Measurements from ENCODE around the gene DHX15.

Gene DHX15

GRCh38 chr4:24521544-24521943 is 62.8 kb downstream of the DHX15 start:
- peaks cover 8% of the 10 kb centered on the region for H3K4me1 ChIP-seq
- no peaks in the 10 kb centered on the region for H3K36me3 ChIP-seq (ENCODE audit: control insufficient read depth, insufficient read depth, low read length)
- TF ChIP-seq, protein P1, sequence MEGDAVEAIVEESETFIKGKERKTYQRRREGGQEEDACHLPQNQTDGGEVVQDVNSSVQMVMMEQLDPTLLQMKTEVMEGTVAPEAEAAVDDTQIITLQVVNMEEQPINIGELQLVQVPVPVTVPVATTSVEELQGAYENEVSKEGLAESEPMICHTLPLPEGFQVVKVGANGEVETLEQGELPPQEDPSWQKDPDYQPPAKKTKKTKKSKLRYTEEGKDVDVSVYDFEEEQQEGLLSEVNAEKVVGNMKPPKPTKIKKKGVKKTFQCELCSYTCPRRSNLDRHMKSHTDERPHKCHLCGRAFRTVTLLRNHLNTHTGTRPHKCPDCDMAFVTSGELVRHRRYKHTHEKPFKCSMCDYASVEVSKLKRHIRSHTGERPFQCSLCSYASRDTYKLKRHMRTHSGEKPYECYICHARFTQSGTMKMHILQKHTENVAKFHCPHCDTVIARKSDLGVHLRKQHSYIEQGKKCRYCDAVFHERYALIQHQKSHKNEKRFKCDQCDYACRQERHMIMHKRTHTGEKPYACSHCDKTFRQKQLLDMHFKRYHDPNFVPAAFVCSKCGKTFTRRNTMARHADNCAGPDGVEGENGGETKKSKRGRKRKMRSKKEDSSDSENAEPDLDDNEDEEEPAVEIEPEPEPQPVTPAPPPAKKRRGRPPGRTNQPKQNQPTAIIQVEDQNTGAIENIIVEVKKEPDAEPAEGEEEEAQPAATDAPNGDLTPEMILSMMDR (IDR thresholded peaks at IDR 0.05) = no peak
- H3K9me3 ChIP-seq (ENCODE audit: control insufficient read depth, low read length) = no peaks in the 10 kb centered on the region
- no peaks in the 10 kb centered on the region for H3K79me2 ChIP-seq
- no peak overlapping the region for H3K27ac ChIP-seq
- no peak overlapping the region for H3K4me2 ChIP-seq (ENCODE audit: low read length)
- H3K9ac ChIP-seq = no peak overlapping the region
- H2AFZ ChIP-seq = no peak overlapping the region
- H3K4me3 ChIP-seq (ENCODE audit: low read depth, low read length) = no peak overlapping the region
- H3K27me3 ChIP-seq (ENCODE audit: control insufficient read depth, insufficient read depth, low read length) = no peaks in the 10 kb centered on the region

GRCh38 chr4:24519649-24520048 is 64.7 kb downstream of the DHX15 start:
- Histone ChIP-seq H3K4me1 (peaks cover 8% of the 10 kb centered on the region), H3K79me2 (no peaks in the 10 kb centered on the region), H3K9me3 (ENCODE audit: control insufficient read depth, low read length) (no peaks in the 10 kb centered on the region), H3K36me3 (ENCODE audit: control insufficient read depth, insufficient read depth, low read length) (no peaks in the 10 kb centered on the region), H3K27ac (peak overlapping the region; percentile 66), H3K4me3 (ENCODE audit: low read depth, low read length) (peak overlapping the region; percentile 8), H3K27me3 (ENCODE audit: control insufficient read depth, insufficient read depth, low read length) (no peaks in the 10 kb centered on the region), H3K4me2 (ENCODE audit: low read length) (peak overlapping the region; percentile 48), H2AFZ (no peak overlapping the region), H3K9ac (no peak overlapping the region)
- TF ChIP-seq, protein P1 (IDR thresholded peaks at IDR 0.05) = no peak

DNA sequence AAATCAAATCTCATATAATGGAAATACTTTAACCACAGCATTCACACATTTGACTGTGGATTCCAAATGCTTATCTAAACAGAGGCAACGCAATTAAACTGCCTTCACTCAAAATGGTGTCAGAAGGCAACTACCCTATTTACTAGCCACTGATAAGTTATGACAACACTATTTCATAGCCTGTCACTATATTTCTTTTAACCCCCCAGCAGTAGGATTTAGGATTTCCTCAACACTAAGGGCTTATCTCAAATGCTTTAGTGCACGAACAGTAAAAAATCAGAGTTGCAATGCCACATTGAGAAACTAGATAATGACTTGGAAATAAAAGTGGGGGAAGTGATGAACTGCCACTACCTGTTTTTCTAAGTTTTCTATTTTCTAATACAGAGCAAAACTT is 66.7 kb downstream of the DHX15 start:
- Histone ChIP-seq H3K4me3 (ENCODE audit: low read depth, low read length) (no peak overlapping the region), H3K9me3 (ENCODE audit: control insufficient read depth, low read length) (no peaks in the 10 kb centered on the region), H3K36me3 (ENCODE audit: control insufficient read depth, insufficient read depth, low read length) (no peaks in the 10 kb centered on the region), H3K27ac (no peak overlapping the region), H2AFZ (no peak overlapping the region), H3K4me1 (peaks cover 8% of the 10 kb centered on the region), H3K4me2 (ENCODE audit: low read length) (peak overlapping the region; percentile 13), H3K9ac (no peak overlapping the region), H3K79me2 (no peaks in the 10 kb centered on the region), H3K27me3 (ENCODE audit: control insufficient read depth, insufficient read depth, low read length) (no peaks in the 10 kb centered on the region)
- TF ChIP-seq, protein P1 (IDR thresholded peaks at IDR 0.05) = no peak

GRCh38 chr4:24516926-24517325 is 67.4 kb downstream of the DHX15 start:
- no peaks in the 10 kb centered on the region for H3K79me2 ChIP-seq
- no peak overlapping the region for H2AFZ ChIP-seq
- no peak overlapping the region for H3K4me3 ChIP-seq (ENCODE audit: low read depth, low read length)
- H3K27me3 ChIP-seq (ENCODE audit: control insufficient read depth, insufficient read depth, low read length) = no peaks in the 10 kb centered on the region
- TF ChIP-seq, protein P1 (IDR thresholded peaks at IDR 0.05) = no peak
- H3K4me2 ChIP-seq (ENCODE audit: low read length) = no peak overlapping the region
- H3K9me3 ChIP-seq (ENCODE audit: control insufficient read depth, low read length) = no peaks in the 10 kb centered on the region
- H3K9ac ChIP-seq = no peak overlapping the region
- no peaks in the 10 kb centered on the region for H3K36me3 ChIP-seq (ENCODE audit: control insufficient read depth, insufficient read depth, low read length)
- H3K27ac ChIP-seq = no peak overlapping the region
- H3K4me1 ChIP-seq = peaks cover 8% of the 10 kb centered on the region

- no peaks in the 10 kb centered on the region for H3K9me3 ChIP-seq (ENCODE audit: control insufficient read depth, low read length)
- no peak overlapping the region for H3K4me3 ChIP-seq (ENCODE audit: low read depth, low read length)
- no peak overlapping the region for H3K4me2 ChIP-seq (ENCODE audit: low read length)
- no peaks in the 10 kb centered on the region for H3K27me3 ChIP-seq (ENCODE audit: control insufficient read depth, insufficient read depth, low read length)
- no peak overlapping the region for H3K9ac ChIP-seq
- H3K4me1 ChIP-seq = peaks cover 5% of the 10 kb centered on the region
- TF ChIP-seq, protein P1 (IDR thresholded peaks at IDR 0.05) = no peak
- no peak overlapping the region for H3K27ac ChIP-seq
- H2AFZ ChIP-seq = no peak overlapping the region
- H3K36me3 ChIP-seq (ENCODE audit: control insufficient read depth, insufficient read depth, low read length) = no peaks in the 10 kb centered on the region
- no peaks in the 10 kb centered on the region for H3K79me2 ChIP-seq
Observed at GRCh38 chr4:24515698-24516097, 68.7 kb downstream of the DHX15 start.
